Neuronal stem cell (in vitro differentiated cells): ENCODE measurements around the gene FGF7.
"Not testable (repeated sequence)": the region's sequence is repeated elsewhere in the genome, so short reads cannot be mapped to it uniquely, and the experiment has no call there.

ENCODE experiments used
- DNase-seq: peaks from one replicate; pipeline ENCODE4 v3.0.0-alpha.2; 2013; ENCODE audit warnings: low spot score
- H2AFZ ChIP-seq: one replicate; pipeline ENCODE4 v1.6.1; 2013; ENCODE audit warnings: mild to moderate bottlenecking, low read length, inconsistent platforms
- H2AK5ac ChIP-seq: 2 replicates; pipeline ENCODE4 v1.6.1; 2013; ENCODE audit warnings: low read depth, mild to moderate bottlenecking, inconsistent platforms, low read length, moderate library complexity, mixed read lengths
- H2BK120ac ChIP-seq: 2 replicates; pipeline ENCODE4 v1.6.1; 2013; ENCODE audit warnings: low read depth, mild to moderate bottlenecking, inconsistent platforms, low read length, moderate library complexity, mixed read lengths
- H2BK12ac ChIP-seq: one replicate; pipeline ENCODE4 v1.6.1; 2013; ENCODE audit warnings: low read length, inconsistent platforms
- H2BK15ac ChIP-seq: 2 replicates; pipeline ENCODE4 v1.6.1; 2013; ENCODE audit warnings: mild to moderate bottlenecking, low read length, inconsistent platforms, mixed read lengths
- H2BK5ac ChIP-seq: one replicate; pipeline ENCODE4 v1.6.1; 2013; ENCODE audit warnings: inconsistent platforms, mild to moderate bottlenecking, low read length, moderate library complexity
- H3K14ac ChIP-seq: one replicate; pipeline ENCODE4 v1.6.1; 2013; ENCODE audit warnings: low read length, inconsistent platforms
- H3K18ac ChIP-seq: 2 replicates; pipeline ENCODE4 v1.6.1; 2013; ENCODE audit warnings: low read length, inconsistent platforms
- H3K23ac ChIP-seq: 2 replicates; pipeline ENCODE4 v1.6.1; 2013; ENCODE audit warnings: low read depth, mild to moderate bottlenecking, mixed read lengths, low read length, inconsistent platforms; ENCODE audit not compliant: poor library complexity
- H3K27ac ChIP-seq: replicated peaks from 3 replicates; pipeline ENCODE4 v1.5.1; 2013; ENCODE audit warnings: low read length, inconsistent platforms
- H3K27me3 ChIP-seq, 3 experiments: 2 replicates each; pipeline ENCODE4 v1.6.1; 2013; ENCODE audit warnings: low read length in 3 of 3, mild to moderate bottlenecking in 2 of 3, inconsistent platforms in 1 of 3, low read depth in 1 of 3, mixed read lengths in 1 of 3, moderate library complexity in 1 of 3; ENCODE audit not compliant: control insufficient read depth in 3 of 3, insufficient read depth in 3 of 3
- H3K36me3 ChIP-seq, 2 donors: replicated peaks in 1 of 2; 2 replicates each; pipeline ENCODE4 v1.6.1; 2013; ENCODE audit warnings: low read length in 2 of 2; ENCODE audit not compliant: control insufficient read depth in 2 of 2, insufficient read depth in 2 of 2
- H3K4ac ChIP-seq: 2 replicates; pipeline ENCODE4 v1.6.1; 2013; ENCODE audit warnings: inconsistent platforms, mild to moderate bottlenecking, low read length, moderate library complexity
- H3K4me1 ChIP-seq, 2 donors: 1 replicate in 1 of 2; 2 replicates in 1 of 2; pipeline ENCODE4 v1.6.1; 2013; ENCODE audit warnings: low read length in 2 of 2, low read depth in 1 of 2; ENCODE audit not compliant: control insufficient read depth in 2 of 2, insufficient read depth in 1 of 2
- H3K4me2 ChIP-seq: one replicate; pipeline ENCODE4 v1.6.1; 2013; ENCODE audit warnings: mild to moderate bottlenecking, low read length, inconsistent platforms; ENCODE audit not compliant: insufficient read depth, poor library complexity, severe bottlenecking
- H3K4me3 ChIP-seq, 2 donors: 2 replicates each; pipeline ENCODE4 v1.5.1; 2013; ENCODE audit warnings: low read length in 2 of 2, mild to moderate bottlenecking in 2 of 2, inconsistent platforms in 1 of 2, moderate library complexity in 1 of 2
- H3K79me1 ChIP-seq: one replicate; pipeline ENCODE4 v1.6.1; 2013; ENCODE audit warnings: low read depth, mild to moderate bottlenecking, inconsistent platforms, low read length, moderate library complexity
- H3K9ac ChIP-seq: one replicate; pipeline ENCODE4 v1.6.1; 2013; ENCODE audit warnings: mild to moderate bottlenecking, low read depth, low read length, inconsistent platforms; ENCODE audit not compliant: poor library complexity
- H3K9me3 ChIP-seq, 2 donors: replicated peaks in 1 of 2; 2 replicates each; pipeline versions ENCODE3 to v1.6.1; 2013; ENCODE audit warnings: low read length in 2 of 2, mild to moderate bottlenecking in 2 of 2, inconsistent platforms in 1 of 2, low read depth in 1 of 2, mixed read lengths in 1 of 2, moderate library complexity in 1 of 2; ENCODE audit not compliant: control insufficient read depth in 2 of 2, insufficient read depth in 1 of 2
- H4K8ac ChIP-seq: one replicate; pipeline ENCODE4 v1.6.1; 2013; ENCODE audit warnings: low read depth, mild to moderate bottlenecking, inconsistent platforms, low read length, moderate library complexity
- H4K91ac ChIP-seq: one replicate; pipeline ENCODE4 v1.6.1; 2013; ENCODE audit warnings: low read length, low read depth, mild to moderate bottlenecking, inconsistent platforms; ENCODE audit not compliant: poor library complexity
- WGBS, 2 donors: extraction: QIAGEN DNeasy Blood & Tissue Kit; methylation state at CpG; one replicate each; pipeline ENCODE4 v1.1.7; 2013; ENCODE audit warnings: missing lambda C conversion rate in 2 of 2, mixed read lengths in 1 of 2; ENCODE audit not compliant: insufficient read length in 2 of 2, insufficient replicate concordance in 1 of 2; ENCODE audit errors: extremely low coverage in 2 of 2; 5-methylcytosine and 5-hydroxymethylcytosine counted together

FGF7 gene

GRCh38 chr15:49507261-49507660 is 84.2 kb downstream of the FGF7 start:
- Histone ChIP-seq H3K9me3 (peaks cover 0 to 4% of the 10 kb centered on the region in 2 donors), H3K9ac (no peak overlapping the region), H3K4ac (no peak overlapping the region), H3K27ac (no peak overlapping the region), H2BK5ac (no peak overlapping the region), H3K18ac (no peak overlapping the region), H3K4me1 (no peaks in the 10 kb centered on the region), H3K27me3 (no peaks in the 10 kb centered on the region), H4K91ac (no peak overlapping the region), H2BK120ac (no peak overlapping the region), H2AFZ (no peak overlapping the region), H3K14ac (no peak overlapping the region), H4K8ac (no peak overlapping the region), H2BK15ac (no peak overlapping the region), H3K23ac (no peak overlapping the region), H3K4me2 (no peak overlapping the region), H2BK12ac (no peak overlapping the region), H3K36me3 (no peaks in the 10 kb centered on the region), H3K4me3 (no peak overlapping the region), H3K79me1 (no peaks in the 10 kb centered on the region), H2AK5ac (no peak overlapping the region)
- no CpG with 5 or more reads among the region's 3 CpGs for WGBS, 2 donors
- DNase-seq: no peak

- H3K9ac ChIP-seq, H3K4me1 ChIP-seq, H2BK12ac ChIP-seq, H2BK120ac ChIP-seq, H3K23ac ChIP-seq, H3K27me3 ChIP-seq, H3K14ac ChIP-seq, H3K4ac ChIP-seq, DNase-seq, H3K4me3 ChIP-seq, H3K9me3 ChIP-seq, H3K27ac ChIP-seq, H3K36me3 ChIP-seq, H4K91ac ChIP-seq, H3K4me2 ChIP-seq, H3K18ac ChIP-seq, H2AK5ac ChIP-seq, H2AFZ ChIP-seq, H2BK5ac ChIP-seq, H2BK15ac ChIP-seq, H3K79me1 ChIP-seq: not testable (repeated sequence)
- peak overlapping the region; percentile 43 for H4K8ac ChIP-seq
- no CpG with 5 or more reads among the region's 4 CpGs for WGBS, 2 donors
Observed at GRCh38 chr15:49512739-49513138, 89.7 kb downstream of the FGF7 start.

- Histone ChIP-seq H3K27me3 (no peaks in the 10 kb centered on the region), H3K9me3 (peaks cover 0 to 7% of the 10 kb centered on the region in 2 donors), H4K91ac (no peak overlapping the region), H3K18ac (no peak overlapping the region), H3K79me1 (no peaks in the 10 kb centered on the region), H3K4ac (no peak overlapping the region), H3K4me1 (no peaks in the 10 kb centered on the region), H3K4me2 (no peak overlapping the region), H2BK12ac (no peak overlapping the region), H3K27ac (no peak overlapping the region), H3K14ac (no peak overlapping the region), H3K36me3 (no peaks in the 10 kb centered on the region), H4K8ac (no peak overlapping the region), H2BK15ac (no peak overlapping the region), H2AFZ (no peak overlapping the region), H2BK5ac (no peak overlapping the region), H3K23ac (no peak overlapping the region), H3K4me3 (no peak overlapping the region), H3K9ac (no peak overlapping the region), H2AK5ac (no peak overlapping the region), H2BK120ac (no peak overlapping the region)
- DNase-seq: no peak
- no CpG with 5 or more reads among the region's 3 CpGs for WGBS, 2 donors
Observed at GRCh38 chr15:49521802-49522201, 98.8 kb downstream of the FGF7 start.

GRCh38 chr15:49528289-49528688 is 105.2 kb downstream of the FGF7 start:
- Histone ChIP-seq H2AFZ (no peak overlapping the region), H3K4me2 (no peak overlapping the region), H2AK5ac (no peak overlapping the region), H2BK5ac (no peak overlapping the region), H4K91ac (no peak overlapping the region), H2BK120ac (no peak overlapping the region), H3K14ac (no peak overlapping the region), H3K36me3 (no peaks in the 10 kb centered on the region), H3K18ac (no peak overlapping the region), H3K23ac (no peak overlapping the region), H2BK15ac (no peak overlapping the region), H3K9ac (no peak overlapping the region), H3K27ac (no peak overlapping the region), H4K8ac (no peak overlapping the region), H3K79me1 (no peaks in the 10 kb centered on the region), H3K9me3 (no peaks in the 10 kb centered on the region), H3K4me1 (no peaks in the 10 kb centered on the region), H3K4ac (no peak overlapping the region), H3K27me3 (no peaks in the 10 kb centered on the region), H3K4me3 (no peak overlapping the region), H2BK12ac (no peak overlapping the region)
- no CpG with 5 or more reads among the region's 4 CpGs for WGBS, 2 donors
- DNase-seq: no peak
